ENCODE measurements around the gene LIAS.

- TF ChIP-seq CTCF (IDR thresholded peaks at IDR 0.05): no peak
- no peak for TF ChIP-seq POLR2A (IDR thresholded peaks at IDR 0.05)
These were observed 31.5 kb downstream of the LIAS start for GRCh38 chr4:39490322-39490721.
